IgD-negative memory B cell (primary cell): ENCODE measurements around the gene MSH3. TPM values are rescaled to one million over a fixed set of nuclear protein-coding genes. Genes with fewer than 3 reads are reported as not detected.

Experiments
- H3K27ac Mint-ChIP-seq, 3 donors: one replicate each; pipeline ENCODE4 v1.8.0; 2020 to 2022; ENCODE audit warnings: mild to moderate bottlenecking in 3 of 3, mixed read lengths in 3 of 3, moderate library complexity in 1 of 3
- H3K27me3 Mint-ChIP-seq: one replicate; pipeline ENCODE4 v1.8.0; 2021; ENCODE audit warnings: mixed read lengths
- H3K36me3 Mint-ChIP-seq: one replicate; pipeline ENCODE4 v1.8.0; 2020; ENCODE audit warnings: mild to moderate bottlenecking, mixed read lengths
- H3K4me1 Mint-ChIP-seq, 3 donors: one replicate each; pipeline ENCODE4 v1.8.0; 2020 to 2022; ENCODE audit warnings: mixed read lengths in 3 of 3, mild to moderate bottlenecking in 1 of 3
- H3K4me3 Mint-ChIP-seq, 4 donors: one replicate each; pipeline ENCODE4 v1.8.0; 2020 to 2022; ENCODE audit warnings: mild to moderate bottlenecking in 4 of 4, mixed read lengths in 4 of 4, moderate library complexity in 3 of 4
- H3K9me3 Mint-ChIP-seq, 3 donors: one replicate each; pipeline ENCODE4 v1.8.0; 2020 to 2021; ENCODE audit warnings: mixed read lengths in 3 of 3, mild to moderate bottlenecking in 1 of 3
- polyA plus RNA-seq: library from polyadenylated mRNA; unstranded; fragments of 300-500 nt; fragmentation: Illumina TruSeq; gene quantifications from one replicate; pipeline ENCODE4 v1.2.3, GENCODE V29; 2021

Gene MSH3
- polyA plus RNA-seq, 1 donor from 2014 or later: 11.7 TPM

DNA sequence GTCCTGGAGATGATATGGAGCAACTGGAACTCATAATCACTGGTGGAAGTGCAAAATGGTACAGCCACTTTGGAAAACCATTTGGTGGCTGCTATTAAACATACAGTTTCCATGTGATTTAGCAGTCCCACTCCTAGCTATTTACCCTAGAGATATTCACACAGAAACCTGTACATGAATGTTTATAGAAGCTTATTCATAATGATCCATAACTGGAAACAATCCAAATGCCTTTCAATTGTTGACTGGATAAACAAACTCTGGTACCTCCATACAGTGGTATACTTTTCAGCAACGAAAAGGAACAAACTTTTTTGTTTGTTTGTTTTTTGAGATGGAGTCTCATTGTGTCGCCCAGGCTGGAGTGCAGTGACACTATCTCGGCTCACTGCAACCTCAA is 258.0 kb downstream of the MSH3 start:
- no peaks in the 10 kb centered on the region for H3K4me1 Mint-ChIP-seq
- H3K36me3 Mint-ChIP-seq: peaks cover 8% of the 10 kb centered on the region
- H3K4me3 Mint-ChIP-seq: no peak overlapping the region
- no peaks in the 10 kb centered on the region for H3K27me3 Mint-ChIP-seq
- no peak overlapping the region for H3K27ac Mint-ChIP-seq
- peaks cover 0 to 6% (median 5%) of the 10 kb centered on the region in 3 donors for H3K9me3 Mint-ChIP-seq

DNA sequence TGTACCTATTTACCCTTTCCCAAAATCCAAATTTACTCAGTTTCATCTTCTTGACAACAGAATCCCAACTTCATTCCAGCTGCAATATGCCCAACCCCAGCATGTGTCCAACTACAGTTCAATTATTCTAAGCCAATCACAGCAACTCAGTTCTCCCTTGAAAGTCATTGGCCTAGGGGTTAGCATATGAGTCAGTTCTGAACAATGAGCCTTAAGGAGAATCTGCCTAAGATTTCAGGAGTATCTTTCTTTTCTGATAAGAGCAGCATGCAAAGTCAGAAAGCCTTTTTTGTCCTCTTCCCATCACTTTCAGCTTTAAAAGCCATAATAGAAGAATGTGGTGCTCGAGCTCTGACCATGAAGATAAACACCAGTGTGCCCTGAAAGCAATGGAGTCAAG is 261.3 kb downstream of the MSH3 start:
- peaks cover 0 to 6% (median 5%) of the 10 kb centered on the region in 3 donors for H3K9me3 Mint-ChIP-seq
- peaks cover under 1% of the 10 kb centered on the region for H3K27me3 Mint-ChIP-seq
- peak overlapping the region in 1 of 4 donors; percentile 3 for H3K4me3 Mint-ChIP-seq
- peaks cover 6% of the 10 kb centered on the region for H3K36me3 Mint-ChIP-seq
- H3K27ac Mint-ChIP-seq: no peak overlapping the region
- H3K4me1 Mint-ChIP-seq: no peaks in the 10 kb centered on the region

DNA sequence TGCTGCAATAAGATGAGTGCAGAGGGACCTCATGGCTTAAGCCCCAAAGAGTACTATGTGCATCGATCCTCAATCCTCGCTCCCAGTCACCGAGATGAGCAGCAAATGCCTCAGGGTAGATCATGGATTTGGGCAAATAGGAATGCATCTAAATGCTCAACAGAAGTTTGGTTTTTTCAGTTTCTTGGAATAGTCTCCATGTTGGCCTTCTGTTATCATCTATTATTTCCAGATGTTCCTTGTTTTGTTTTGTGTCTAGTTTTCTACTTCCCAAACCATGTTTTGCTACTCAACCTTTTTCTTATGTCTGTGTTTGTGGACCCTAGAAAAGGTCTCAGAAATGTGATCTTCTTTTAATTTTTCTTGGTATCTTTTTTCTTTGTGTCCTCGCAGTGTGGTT is 262.2 kb downstream of the MSH3 start:
- H3K4me3 Mint-ChIP-seq: no peak overlapping the region
- no peaks in the 10 kb centered on the region for H3K4me1 Mint-ChIP-seq
- H3K27me3 Mint-ChIP-seq: peaks cover 2% of the 10 kb centered on the region
- H3K27ac Mint-ChIP-seq: no peak overlapping the region
- H3K36me3 Mint-ChIP-seq: peaks cover 6% of the 10 kb centered on the region
- peaks cover 0 to 5% (median 4%) of the 10 kb centered on the region in 3 donors for H3K9me3 Mint-ChIP-seq

DNA sequence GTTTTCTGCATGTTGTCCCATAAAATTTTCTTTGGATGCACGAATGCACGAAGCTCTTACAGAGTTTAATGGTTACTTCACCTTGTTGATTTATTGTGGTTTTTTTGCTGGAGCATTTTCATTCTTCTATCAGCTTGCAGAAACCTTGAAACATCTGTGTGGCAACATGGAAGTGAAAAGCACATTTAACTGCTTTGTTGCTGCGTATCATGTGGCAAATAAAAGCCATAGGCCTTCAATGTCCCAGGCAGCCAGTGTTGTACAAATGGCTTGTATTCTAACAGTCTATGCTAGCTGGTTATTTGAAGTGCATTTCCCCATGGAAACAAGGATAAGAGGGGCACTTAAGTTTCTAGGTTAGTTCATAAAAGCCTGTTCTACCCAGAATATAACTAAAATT is 263.2 kb downstream of the MSH3 start:
- H3K4me1 Mint-ChIP-seq: no peaks in the 10 kb centered on the region
- H3K9me3 Mint-ChIP-seq: peaks cover 0 to 1% (median 0%) of the 10 kb centered on the region in 3 donors
- H3K27me3 Mint-ChIP-seq: peaks cover 2% of the 10 kb centered on the region
- no peak overlapping the region for H3K27ac Mint-ChIP-seq
- H3K4me3 Mint-ChIP-seq: no peak overlapping the region
- peaks cover 4% of the 10 kb centered on the region for H3K36me3 Mint-ChIP-seq

DNA sequence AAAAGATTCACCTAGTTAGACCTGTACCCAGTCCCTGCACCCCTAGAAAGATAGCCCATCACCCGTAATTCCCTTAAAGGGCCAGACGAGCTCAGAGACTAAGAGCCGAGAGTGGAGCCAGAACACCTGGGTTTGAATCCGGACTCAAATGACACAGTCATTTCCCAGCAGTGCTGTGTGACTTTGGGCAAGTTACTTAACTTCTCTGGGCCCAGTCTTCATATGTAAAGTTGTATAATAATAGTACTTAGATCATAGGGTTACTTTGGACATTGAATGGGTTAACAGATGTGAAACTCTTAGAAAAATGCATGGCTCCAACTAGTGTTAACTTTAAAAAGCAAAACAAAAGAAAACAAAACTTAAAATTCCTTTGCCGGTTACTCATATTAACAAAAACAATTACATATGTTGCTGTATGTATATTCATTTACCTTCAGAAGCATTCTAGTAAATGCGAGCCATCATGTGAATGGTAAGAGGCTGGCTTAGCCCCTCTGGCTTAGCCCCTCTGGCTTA is 265.3 kb downstream of the MSH3 start:
- H3K9me3 Mint-ChIP-seq: no peaks in the 10 kb centered on the region
- no peak overlapping the region for H3K4me3 Mint-ChIP-seq
- peaks cover 2% of the 10 kb centered on the region for H3K27me3 Mint-ChIP-seq
- no peaks in the 10 kb centered on the region for H3K4me1 Mint-ChIP-seq
- H3K27ac Mint-ChIP-seq: no peak overlapping the region
- peaks cover 2% of the 10 kb centered on the region for H3K36me3 Mint-ChIP-seq

DNA sequence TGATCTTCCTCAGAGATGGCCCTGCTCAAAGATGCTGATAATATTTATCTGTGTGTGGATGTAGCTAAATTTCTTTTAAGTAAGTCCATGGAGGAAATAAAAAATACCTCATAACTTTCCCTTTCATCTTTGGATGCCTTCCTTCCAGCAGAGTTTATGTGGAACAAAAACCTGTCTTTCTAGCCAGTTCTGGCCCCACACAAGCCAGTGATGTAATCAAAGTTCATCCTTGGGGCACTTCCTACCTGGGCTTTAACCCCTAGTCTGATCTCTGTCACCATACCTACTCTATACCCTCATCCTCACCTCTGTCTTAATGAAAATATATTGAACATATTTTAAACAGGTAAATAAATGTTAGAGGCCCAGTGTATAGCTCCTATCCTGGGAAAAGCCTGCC is 265.9 kb downstream of the MSH3 start:
- Mint-ChIP-seq H3K36me3 (peaks cover 2% of the 10 kb centered on the region), H3K4me3 (no peak overlapping the region), H3K4me1 (no peaks in the 10 kb centered on the region), H3K9me3 (no peaks in the 10 kb centered on the region), H3K27ac (no peak overlapping the region), H3K27me3 (peaks cover 2% of the 10 kb centered on the region)

DNA sequence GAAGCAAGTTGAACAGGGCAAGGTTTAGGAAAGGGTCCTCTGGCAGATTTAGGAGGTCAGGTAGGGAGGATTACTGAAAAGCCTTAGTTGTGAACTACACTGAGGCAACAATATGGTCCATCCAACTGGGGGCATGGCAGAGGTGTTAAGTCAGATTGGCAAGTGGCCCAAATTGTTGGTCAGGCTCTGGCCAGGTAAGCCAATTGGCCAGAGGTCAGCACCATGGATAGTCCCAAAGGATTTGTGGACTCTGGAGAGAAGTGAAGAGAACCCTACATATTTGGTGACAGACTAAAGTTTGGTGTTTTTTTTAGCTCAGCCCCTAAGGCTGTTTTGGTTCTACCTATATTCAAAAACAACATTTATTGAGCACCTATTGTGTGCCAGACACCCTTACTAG is 266.6 kb downstream of the MSH3 start:
- H3K27me3 Mint-ChIP-seq: peaks cover 2% of the 10 kb centered on the region
- no peaks in the 10 kb centered on the region for H3K4me1 Mint-ChIP-seq
- H3K4me3 Mint-ChIP-seq: no peak overlapping the region
- H3K9me3 Mint-ChIP-seq: no peaks in the 10 kb centered on the region
- H3K36me3 Mint-ChIP-seq: peaks cover 2% of the 10 kb centered on the region
- H3K27ac Mint-ChIP-seq: no peak overlapping the region

DNA sequence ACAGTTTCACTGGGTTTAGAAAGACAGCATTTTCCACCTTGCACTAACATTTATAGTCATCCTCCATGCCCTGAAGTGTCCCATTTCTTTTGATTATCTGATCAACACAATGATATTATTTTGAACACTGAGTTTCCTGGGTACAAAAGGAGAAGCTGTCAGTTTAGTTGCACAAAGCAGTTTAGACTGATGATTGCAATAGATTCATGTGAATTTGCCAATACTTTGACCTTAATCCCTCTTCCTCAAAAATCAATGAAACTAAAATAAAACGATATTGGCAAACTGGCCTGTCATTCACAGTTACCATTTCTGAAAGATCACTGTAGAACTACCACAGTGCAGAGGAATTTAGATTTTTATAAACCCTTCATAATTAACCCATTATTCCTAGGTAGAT is 271.5 kb downstream of the MSH3 start:
- Mint-ChIP-seq H3K36me3 (peaks cover 2% of the 10 kb centered on the region), H3K4me1 (peaks cover 0 to 6% (median 3%) of the 10 kb centered on the region in 3 donors), H3K27me3 (no peaks in the 10 kb centered on the region), H3K9me3 (no peaks in the 10 kb centered on the region), H3K27ac (no peak overlapping the region), H3K4me3 (no peak overlapping the region)

Other genes with a start within 250 kb of the MSH3 start
- 7.7 TPM for gene ZFYVE16, start 246.6 kb upstream of the MSH3 start, polyA plus RNA-seq
- not detected for gene FAM151B, start 166.6 kb upstream of the MSH3 start, polyA plus RNA-seq
- gene ANKRD34B, start 84.4 kb upstream of the MSH3 start, polyA plus RNA-seq: not detected
- 4.2 TPM for gene DHFR, start 331 bp downstream of the MSH3 start, polyA plus RNA-seq